GM18873 (cell line): Measurements from ENCODE around the gene TUT4.
"Not testable (repeated sequence)": the region's sequence is repeated elsewhere in the genome, so short reads cannot be mapped to it uniquely, and the experiment has no call there.

Experiments
- ATAC-seq: cut with Tn5 transposase; IDR thresholded peaks from one replicate; pipeline ENCODE4 v1.9.1; 2021; ENCODE audit warnings: mild to moderate bottlenecking, moderate library complexity, moderate number of reproducible peaks; ENCODE audit not compliant: unreplicated experiment, low FRiP score

The TUT4 gene

GRCh38 chr1:52552505-52553361 lies at the start of gene TUT4:
Gene TUT4, minus strand, starts transcription at chr1:52553092. Its CDS starts 26,812 bp downstream, at chr1:52526280.
- no peak for ATAC-seq

GRCh38 chr1:52601991-52602855 lies 49.3 kb upstream of the TUT4 start, which contains the start of gene GPX7:
Gene GPX7, plus strand, starts transcription at chr1:52602371. Its CDS starts 39 bp downstream, at chr1:52602410.
- no peak for ATAC-seq

- no peak for ATAC-seq
These were observed 48.6 kb upstream of the TUT4 start for GRCh38 chr1:52601519-52601918.

GRCh38 chr1:52600533-52601179 lies 47.8 kb upstream of the TUT4 start:
- no peak for ATAC-seq

GRCh38 chr1:52599236-52599635 lies 46.3 kb upstream of the TUT4 start:
- ATAC-seq: no peak

- ATAC-seq: no peak
These were observed 45.8 kb upstream of the TUT4 start for GRCh38 chr1:52598729-52599128.

GRCh38 chr1:52597912-52598311 lies 45.0 kb upstream of the TUT4 start:
- ATAC-seq: no peak

GRCh38 chr1:52595061-52595460 lies 42.2 kb upstream of the TUT4 start:
- ATAC-seq: no peak

- no peak for ATAC-seq
These were observed 40.6 kb upstream of the TUT4 start for GRCh38 chr1:52593495-52593894.

GRCh38 chr1:52592637-52593323 lies 39.9 kb upstream of the TUT4 start:
- no peak for ATAC-seq

- ATAC-seq: no peak
These were observed 37.4 kb upstream of the TUT4 start for GRCh38 chr1:52590266-52590665.

- no peak for ATAC-seq
These were observed 35.6 kb upstream of the TUT4 start for GRCh38 chr1:52588535-52588934.

- ATAC-seq: no peak
These were observed 35.1 kb upstream of the TUT4 start for GRCh38 chr1:52588027-52588426.

GRCh38 chr1:52585474-52585873 lies 32.6 kb upstream of the TUT4 start:
- ATAC-seq: no peak

GRCh38 chr1:52582116-52582696 lies 29.3 kb upstream of the TUT4 start:
- no peak for ATAC-seq

- ATAC-seq: no peak
These were observed 27.4 kb upstream of the TUT4 start for GRCh38 chr1:52580283-52580682.

- no peak for ATAC-seq
These were observed 26.5 kb upstream of the TUT4 start for GRCh38 chr1:52579415-52579814.

GRCh38 chr1:52578066-52578465 lies 25.2 kb upstream of the TUT4 start:
- not testable (repeated sequence) for ATAC-seq

GRCh38 chr1:52576074-52576473 lies 23.2 kb upstream of the TUT4 start:
- ATAC-seq: no peak

GRCh38 chr1:52574594-52574993 lies 21.7 kb upstream of the TUT4 start:
- no peak for ATAC-seq
